GM12878 (cell line): ENCODE data around the gene NR6A1. TPM values are rescaled to one million over a fixed set of nuclear protein-coding genes. Genes with fewer than 3 reads are reported as not detected.
A peak's percentile ranks its signal among the peaks of the same experiment; 100 is the strongest.

Source experiments
- ATAC-seq: fragments of 200-7000 bp; cut with Tn5 transposase; 3 replicates; pipeline ENCODE4 v1.9.1; 2020; ENCODE audit warnings: mild to moderate bottlenecking, moderate library complexity
- BruUV-seq: library from RNA; stranded (reverse); fragments of 400-500 nt; replicated peaks from 2 replicates; lab custom pipeline; 2021; lab: Mats Ljungman, UMichigan
- CTCF ChIA-PET: fragments of 300-600 bp; sonication (Branson Sonifier 250); formaldehyde crosslinking; extraction: SDS; loops from one replicate; lab custom pipeline; 2021; ENCODE audit warnings: inconsistent platforms; lab: Yijun Ruan, JAX
- POLR2A ChIA-PET: fragments of 350-600 bp; formaldehyde crosslinking; extraction: SDS; loops from one replicate; lab custom pipeline; 2021; ENCODE audit warnings: inconsistent platforms; lab: Charles Lee
- RAD21 ChIA-PET: fragments of 300-600 bp; sonication (Branson Sonifier 250); formaldehyde crosslinking; loops from one replicate; lab custom pipeline; 2023; ENCODE audit warnings: antibody characterized with exemption; ENCODE audit not compliant: unreplicated experiment; lab: Charles Lee
- SMC1A ChIA-PET: fragments of 300-600 bp; sonication (Branson Sonifier 250); formaldehyde crosslinking; loops from one replicate; lab custom pipeline; 2023; ENCODE audit not compliant: unreplicated experiment, uncharacterized antibody; lab: Charles Lee
- DNase-seq: peaks from one replicate; pipeline ENCODE4 v3.0.0-alpha.2; 2011; ENCODE audit warnings: low read depth, low spot score
- FAIRE-seq: peaks from 3 replicates; lab custom pipeline; 2011; peaks lifted over from hg19 to GRCh38; lab: Jason Lieb, UNC
- H2AFZ ChIP-seq: 2 replicates; pipeline ENCODE4 v1.6.0; 2011; ENCODE audit warnings: low read depth, low read length, control low read depth; ENCODE audit not compliant: control insufficient read depth
- H3K27ac ChIP-seq: 2 replicates; pipeline ENCODE4 v1.5.1; 2011; ENCODE audit warnings: control low read depth; ENCODE audit not compliant: control insufficient read depth, insufficient read depth
- H3K27me3 ChIP-seq, 2 experiments: replicated peaks in 1 of 2; 2 replicates each; pipeline versions ENCODE4 v1.6.0 to v1.6.1; 2011; ENCODE audit warnings: low read length in 1 of 2; ENCODE audit not compliant: control insufficient read depth in 2 of 2, insufficient read depth in 2 of 2
- H3K36me3 ChIP-seq, 2 experiments: 2 replicates each; pipeline ENCODE4 v1.5.1; 2011; ENCODE audit warnings: low read length in 1 of 2; ENCODE audit not compliant: control insufficient read depth in 2 of 2, insufficient read depth in 2 of 2
- H3K4me1 ChIP-seq: 2 replicates; pipeline ENCODE4 v1.6.1; 2011; ENCODE audit warnings: mild to moderate bottlenecking, low read length, moderate library complexity, mixed read lengths; ENCODE audit not compliant: control insufficient read depth, insufficient read depth
- H3K4me2 ChIP-seq: 2 replicates; pipeline ENCODE4 v1.6.0; 2011; ENCODE audit warnings: control low read depth; ENCODE audit not compliant: control insufficient read depth, insufficient read depth
- H3K4me3 ChIP-seq: fragments of 200-600 bp; sonication (generic); 2 replicates; pipeline ENCODE4 v1.5.1; 2016
- H3K79me2 ChIP-seq: 2 replicates; pipeline ENCODE4 v1.6.0; 2011; ENCODE audit warnings: low read length; ENCODE audit not compliant: control insufficient read depth, insufficient read depth
- H3K9ac ChIP-seq: 2 replicates; pipeline ENCODE4 v1.8.0; 2011; ENCODE audit warnings: low read length, control low read depth, mixed read lengths; ENCODE audit not compliant: control insufficient read depth, insufficient read depth
- H3K9me3 ChIP-seq: replicated peaks from 3 replicates; pipeline ENCODE4 v1.5.1; 2011; ENCODE audit warnings: mild to moderate bottlenecking, low read length; ENCODE audit not compliant: control insufficient read depth, insufficient read depth
- H4K20me1 ChIP-seq: 2 replicates; pipeline ENCODE4 v1.6.0; 2011; ENCODE audit not compliant: control insufficient read depth, insufficient read depth
- BCL3 ChIP-seq: IDR thresholded peaks from 2 replicates; pipeline ENCODE4 v1.6.1; 2011; ENCODE audit warnings: borderline replicate concordance, low read depth, mild to moderate bottlenecking, moderate library complexity, low read length; ENCODE audit not compliant: insufficient read depth, poor library complexity, severe bottlenecking
- BMI1 ChIP-seq: fragments of 450-650 bp; IDR thresholded peaks from 2 replicates; pipeline ENCODE4 v1.6.1; 2016; ENCODE audit warnings: mild to moderate bottlenecking, moderate library complexity, borderline replicate concordance
- BRCA1 ChIP-seq: IDR thresholded peaks from 2 replicates; pipeline ENCODE4 v1.6.1; 2011; ENCODE audit warnings: low read depth, low read length, improper control_type of control experiment
- CHD4 ChIP-seq: fragments of 200-600 bp; sonication (generic); IDR thresholded peaks from 2 replicates; pipeline ENCODE4 v1.6.1; 2016; ENCODE audit warnings: mild to moderate bottlenecking
- CREB1 ChIP-seq: IDR thresholded peaks from 2 replicates; pipeline ENCODE4 v1.6.1; 2012; ENCODE audit warnings: low read depth, mild to moderate bottlenecking, inconsistent platforms
- HCFC1 ChIP-seq: fragments of 150-350 bp; IDR thresholded peaks from 2 replicates; pipeline ENCODE4 v1.6.1; 2014; ENCODE audit warnings: low read length
- MTA2 ChIP-seq: fragments of 450-650 bp; IDR thresholded peaks from 2 replicates; pipeline ENCODE4 v1.6.1; 2016; ENCODE audit warnings: low read depth, mild to moderate bottlenecking, moderate library complexity
- NFIC ChIP-seq: IDR thresholded peaks from 2 replicates; pipeline ENCODE4 v1.6.1; 2012; ENCODE audit warnings: low read depth, mild to moderate bottlenecking, inconsistent platforms, low read length, moderate library complexity
- NKRF ChIP-seq: fragments of 450-650 bp; conservative IDR thresholded peaks from 2 replicates; pipeline ENCODE4 v1.6.1; 2017; ENCODE audit warnings: mild to moderate bottlenecking, moderate library complexity
- PBX3 ChIP-seq: IDR thresholded peaks from 2 replicates; pipeline ENCODE4 v1.6.1; 2011; ENCODE audit warnings: mild to moderate bottlenecking, low read depth, low read length, moderate library complexity; ENCODE audit not compliant: insufficient replicate concordance
- SMAD5 ChIP-seq: IDR thresholded peaks from 2 replicates; pipeline ENCODE4 v1.6.1; 2016; ENCODE audit warnings: antibody characterized with exemption, low read depth
- SREBF2 ChIP-seq: IDR thresholded peaks from 2 replicates; pipeline ENCODE4 v1.6.1; 2012; ENCODE audit warnings: mild to moderate bottlenecking, low read length
- TBL1XR1 ChIP-seq: IDR thresholded peaks from 2 replicates; pipeline ENCODE4 v1.6.1; 2012; ENCODE audit warnings: low read depth, low read length, improper control_type of control experiment
- YY1 ChIP-seq: IDR thresholded peaks from 2 replicates; pipeline ENCODE4 v1.6.1; 2011; ENCODE audit warnings: low read depth, mild to moderate bottlenecking, low read length
- ZBED1 ChIP-seq: IDR thresholded peaks from 2 replicates; pipeline ENCODE4 v1.6.1; 2016; ENCODE audit warnings: borderline replicate concordance
- ZNF217 ChIP-seq: fragments of 450-650 bp; IDR thresholded peaks from 2 replicates; pipeline ENCODE4 v1.6.1; 2017; ENCODE audit warnings: antibody characterized with exemption, mild to moderate bottlenecking
- WGBS: methylation state at CpG from one replicate; pipeline ENCODE4 v1.1.6; 2016; ENCODE audit warnings: low lambda C conversion rate; ENCODE audit not compliant: insufficient replicate concordance, insufficient coverage; ENCODE audit errors: missing lambda C conversion rate; 5-methylcytosine and 5-hydroxymethylcytosine counted together
- in situ Hi-C: fragments of 300-500 bp; cut with MboI; formaldehyde crosslinking; loops from 9 replicates; pipeline ENCODE4 v1.14.3; 2018; ENCODE audit warnings: mixed read lengths
- intact Hi-C: fragments of 100-400 bp; cut with micrococcal nuclease; formaldehyde crosslinking; loops from one replicate; pipeline ENCODE4 v1.14.2; 2022; ENCODE audit not compliant: unreplicated experiment
- polyA plus RNA-seq, 11 experiments: library from polyadenylated mRNA; depleted of rRNA in 4 of 11; unstranded in 6 of 11; stranded (reverse) in 5 of 11; fragments of >200 nt; fragmentation: Nextera tagmentation in 4 of 11; fragmentation: Illumina TruSeq in 1 of 11; extraction: Ambion mirVana in 4 of 11; extraction: Trizol in 1 of 11; gene quantifications; 1 replicate in 1 of 11; 2 replicates in 10 of 11; pipeline versions ENCODE4 v1.2.1 to v1.2.3, GENCODE V29; 2011 to 2016; ENCODE audit warnings: inconsistent platforms in 2 of 11, missing spikeins in 2 of 11, low read depth in 1 of 11
- total RNA-seq, 4 experiments: library from RNA; depleted of rRNA in 3 of 4; stranded (reverse); fragments of >200 nt in 3 of 4; fragmentation: Illumina TruSeq in 1 of 4; extraction: Trizol in 1 of 4; gene quantifications; 2 replicates each; pipeline versions ENCODE4 v1.2.1 to v1.2.3, GENCODE V29; 2013 to 2021

Gene NR6A1
- total and polyA plus RNA-seq, 10 of the 15 experiments (the other 5 are each of a cell fraction or from before 2014, with no cell fraction given) = 1.2 to 9.2 (median 4.6) TPM

- TF ChIP-seq NKRF (no peak), MTA2 (no peak), NFIC (no peak), SREBF2 (no peak), CHD4 (no peak), CREB1 (no peak)
- TF ChIP-seq, all 136 proteins: peak for 0
Observed at GRCh38 chr9:124694414-124695279, 76.5 kb downstream of the NR6A1 start (continued).

- no peak for ATAC-seq
- SMC1A ChIA-PET = interaction anchor here (0.8 to 2.6 kb wide), 6 partner anchors 11 to 74 kb away, joined by 3 to 7 read pairs (median 3); no protein-coding TSS in a partner anchor
- TF ChIP-seq BRCA1 = no peak
- TF ChIP-seq YY1 = no peak
- no peak for TF ChIP-seq HCFC1
- no peak for TF ChIP-seq ZNF217
- TF ChIP-seq BCL3 = no peak
- no peak for TF ChIP-seq PBX3
- TF ChIP-seq SMAD5 = no peak
- TF ChIP-seq BMI1 = no peak
- no peak for TF ChIP-seq TBL1XR1
- no peak for TF ChIP-seq ZBED1
Observed at GRCh38 chr9:124693403-124693802, 77.7 kb downstream of the NR6A1 start.

More at GRCh38 chr9:124693403-124693802, 77.7 kb downstream of the NR6A1 start:
- ChIA-PET RAD21 (interaction anchor here (1.3 to 2.2 kb wide), 2 partner anchors 69 to 77 kb away, joined by 4 to 7 read pairs; no protein-coding TSS in a partner anchor), POLR2A (interaction anchor here (0.7 to 1.8 kb wide), 2 partner anchors 15 to 33 kb away, joined by 3 to 5 read pairs; no protein-coding TSS in a partner anchor), CTCF (interaction anchor here (0.9 to 1.9 kb wide), 7 partner anchors 9 to 76 kb away, joined by 3 to 8 read pairs (median 3); no protein-coding TSS in a partner anchor)
- DNase-seq = no peak
- in situ Hi-C loops (no loop called here), intact Hi-C loops (no loop called here)
- peaks cover 2% of the 10 kb centered on the region; the same call in 1 of the 2 replicates for H3K79me2 ChIP-seq
- no peaks in the 10 kb centered on the region for H4K20me1 ChIP-seq
- no TSS peak for BruUV-seq
- peak; percentile 23 for FAIRE-seq
- no peak overlapping the region for H2AFZ ChIP-seq
- H3K4me3 ChIP-seq = no peak overlapping the region
- 98% methylated on average over 3 of the region's 3 CpGs for WGBS
- peaks cover 0 to 3% of the 10 kb centered on the region in 2 experiments; a peak in 1 of 4 replicates for H3K36me3 ChIP-seq
- no peak overlapping the region for H3K4me2 ChIP-seq
- H3K9me3 ChIP-seq = no peaks in the 10 kb centered on the region
- no peak overlapping the region for H3K9ac ChIP-seq
- H3K4me1 ChIP-seq = no peaks in the 10 kb centered on the region
- no peaks in the 10 kb centered on the region for H3K27me3 ChIP-seq
- no peak overlapping the region for H3K27ac ChIP-seq
